Glutamatergic neuron (in vitro differentiated cells): ENCODE data around the gene JUP. TPM values are rescaled to one million over a fixed set of nuclear protein-coding genes. Genes with fewer than 3 reads are reported as not detected.
"Not testable (repeated sequence)": the region's sequence is repeated elsewhere in the genome, so short reads cannot be mapped to it uniquely, and the experiment has no call there.

Experiments
- DNase-seq: peaks from one replicate; pipeline ENCODE4 v3.0.0; 2022
- H3K27ac Mint-ChIP-seq: one replicate; pipeline ENCODE4 v1.8.0; 2020; ENCODE audit warnings: mild to moderate bottlenecking, mixed read lengths, inconsistent platforms; ENCODE audit not compliant: unreplicated experiment
- H3K27me3 Mint-ChIP-seq: one replicate; pipeline ENCODE4 v1.8.0; 2020; ENCODE audit warnings: mild to moderate bottlenecking, moderate library complexity, mixed read lengths, inconsistent platforms; ENCODE audit not compliant: unreplicated experiment
- H3K36me3 Mint-ChIP-seq: one replicate; pipeline ENCODE4 v1.8.0; 2020; ENCODE audit warnings: mild to moderate bottlenecking, mixed read lengths, inconsistent platforms; ENCODE audit not compliant: unreplicated experiment
- H3K4me1 Mint-ChIP-seq: one replicate; pipeline ENCODE4 v1.8.0; 2020; ENCODE audit warnings: mild to moderate bottlenecking, low read depth, mixed read lengths, inconsistent platforms; ENCODE audit not compliant: unreplicated experiment
- H3K4me3 Mint-ChIP-seq: one replicate; pipeline ENCODE4 v1.8.0; 2020; ENCODE audit warnings: mild to moderate bottlenecking, mixed read lengths, inconsistent platforms; ENCODE audit not compliant: unreplicated experiment
- H3K9me3 Mint-ChIP-seq: one replicate; pipeline ENCODE4 v1.8.0; 2020; ENCODE audit warnings: mild to moderate bottlenecking, moderate library complexity, mixed read lengths, inconsistent platforms; ENCODE audit not compliant: unreplicated experiment
- CTCF ChIP-seq: fragments of 200-600 bp; sonication (generic); IDR thresholded peaks from one replicate; pipeline ENCODE4 v1.5.0; 2021; ENCODE audit not compliant: partially characterized antibody, unreplicated experiment
- long read RNA-seq: library from polyadenylated mRNA; unstranded; transcript quantifications from one replicate; pipeline ENCODE4 v2.0.0, GENCODE V29; 2020; ENCODE audit not compliant: unreplicated experiment
- total RNA-seq: library from RNA; stranded (reverse); fragmentation: NEBNext Ultra II Directional; extraction: Animal tissue kit (Norgen Biotek cat#: 25700); gene quantifications from one replicate; pipeline ENCODE4 v1.2.1, GENCODE V29; 2021; ENCODE audit not compliant: unreplicated experiment

Gene JUP
- total RNA-seq: 252 TPM
- long read RNA-seq, transcript JUP-203 (14 exons, 3,497 nt): major isoform, 10 of 48 reads
- long read RNA-seq, transcript JUP-201 (15 exons, 3,200 nt): minor isoform, 9 of 48 reads
- long read RNA-seq, partial matches to known transcripts: 18 of 48 reads
- long read RNA-seq, other reads (novel, unspliced or antisense): 11 of 48 reads

- peak; percentile 100 for DNase-seq
- peak within 1 kb of the TSS; percentile 94 for H3K4me3 Mint-ChIP-seq
- peak within 1 kb of the TSS; percentile 88 for H3K27ac Mint-ChIP-seq
- H3K36me3 Mint-ChIP-seq: no peaks in the 10 kb centered on the region
- H3K4me1 Mint-ChIP-seq: peaks cover 15% of the 10 kb centered on the region
- H3K9me3 Mint-ChIP-seq: peaks cover 25% of the 10 kb centered on the region
- peak; percentile 91 for TF ChIP-seq CTCF
- peaks cover 18% of the 10 kb centered on the region for H3K27me3 Mint-ChIP-seq
These were observed at the start of gene JUP for GRCh38 chr17:41786227-41787020. Gene JUP (minus strand): TSS chr17:41786711. CDS start chr17:41771854, 14,857 bp downstream.

GRCh38 chr17:41835800-41836549, 49.5 kb upstream of the JUP start, which contains the start of gene NT5C3B:
Gene NT5C3B (minus strand): TSS chr17:41836232. CDS start chr17:41836193, 39 bp downstream.
- Mint-ChIP-seq H3K9me3 (peaks cover 3% of the 10 kb centered on the region), H3K27me3 (no peaks in the 10 kb centered on the region), H3K27ac (peak within 1 kb of the TSS; percentile 30), H3K4me3 (peak within 1 kb of the TSS; percentile 85), H3K4me1 (peaks cover 6% of the 10 kb centered on the region), H3K36me3 (no peaks in the 10 kb centered on the region)
- DNase-seq: peak; percentile 77
- TF ChIP-seq CTCF: no peak

- DNase-seq: peak; percentile 31
- peak overlapping the region; percentile 85 for H3K4me3 Mint-ChIP-seq
- H3K27me3 Mint-ChIP-seq: no peaks in the 10 kb centered on the region
- no peak for TF ChIP-seq CTCF
- H3K4me1 Mint-ChIP-seq: peaks cover 6% of the 10 kb centered on the region
- H3K36me3 Mint-ChIP-seq: no peaks in the 10 kb centered on the region
- H3K27ac Mint-ChIP-seq: peak overlapping the region; percentile 30
- H3K9me3 Mint-ChIP-seq: peaks cover 3% of the 10 kb centered on the region
These were observed 48.8 kb upstream of the JUP start for GRCh38 chr17:41835214-41835799.

GRCh38 chr17:41829961-41830360, 43.5 kb upstream of the JUP start:
- not testable (repeated sequence) for DNase-seq, H3K36me3 Mint-ChIP-seq, H3K4me3 Mint-ChIP-seq, H3K27me3 Mint-ChIP-seq, H3K27ac Mint-ChIP-seq, H3K9me3 Mint-ChIP-seq
- H3K4me1 Mint-ChIP-seq: peaks cover 18% of the 10 kb centered on the region

- TF ChIP-seq CTCF: no peak
- Mint-ChIP-seq H3K27ac (no peak overlapping the region), H3K27me3 (peaks cover 7% of the 10 kb centered on the region), H3K4me3 (no peak overlapping the region), H3K9me3 (no peaks in the 10 kb centered on the region), H3K4me1 (peaks cover 18% of the 10 kb centered on the region), H3K36me3 (no peaks in the 10 kb centered on the region)
- DNase-seq: no peak
These were observed 38.8 kb upstream of the JUP start for GRCh38 chr17:41825175-41825845.
